ENCODE data around the gene LAMA4. TPM values are rescaled to one million over a fixed set of nuclear protein-coding genes. Genes with fewer than 3 reads are reported as not detected.

Gene LAMA4
- total and polyA plus RNA-seq, 3 donors from 2014 or later = 37.6 to 61.0 (median 49.2) TPM

GRCh38 chr6:112180095-112180820 lies 74.1 kb downstream of the LAMA4 start:
- 64 to 71% methylated on average over 6 of the region's 6 CpGs for WGBS, 2 donors
- peak; percentile 27 for DNase-seq
- Histone ChIP-seq H3K27me3 (no peaks in the 10 kb centered on the region), H3K36me3 (ENCODE audit: low read depth, missing control alignments) (no peaks in the 10 kb centered on the region), H3K4me3 (no peak overlapping the region), H3K27ac (no peak overlapping the region), H3K9me3 (no peaks in the 10 kb centered on the region), H3K4me1 (no peaks in the 10 kb centered on the region)
- TF ChIP-seq CTCF (IDR thresholded peaks at IDR 0.05) (peak; percentile 46 to 57 (median 54)), POLR2A (IDR thresholded peaks at IDR 0.05) (no peak)
- intact Hi-C loops (cut with DNase I; ENCODE audit: low total_unique reads) = loop anchor here (10.0 kb wide), 1 partner anchor 115 kb away; no protein-coding TSS in a partner anchor

GRCh38 chr6:112179631-112180030 lies 74.7 kb downstream of the LAMA4 start:
- 85 to 87% methylated on average over 3 of the region's 3 CpGs for WGBS, 2 donors
- no peak for TF ChIP-seq CTCF (IDR thresholded peaks at IDR 0.05)
- no peak for TF ChIP-seq POLR2A (IDR thresholded peaks at IDR 0.05)
- intact Hi-C loops (cut with DNase I; ENCODE audit: low total_unique reads) = loop anchor here (10.0 kb wide), 1 partner anchor 115 kb away; no protein-coding TSS in a partner anchor
- Histone ChIP-seq H3K4me3 (no peak overlapping the region), H3K4me1 (no peaks in the 10 kb centered on the region), H3K9me3 (no peaks in the 10 kb centered on the region), H3K27me3 (no peaks in the 10 kb centered on the region), H3K27ac (no peak overlapping the region), H3K36me3 (ENCODE audit: low read depth, missing control alignments) (no peaks in the 10 kb centered on the region)
- no peak for DNase-seq

DNA sequence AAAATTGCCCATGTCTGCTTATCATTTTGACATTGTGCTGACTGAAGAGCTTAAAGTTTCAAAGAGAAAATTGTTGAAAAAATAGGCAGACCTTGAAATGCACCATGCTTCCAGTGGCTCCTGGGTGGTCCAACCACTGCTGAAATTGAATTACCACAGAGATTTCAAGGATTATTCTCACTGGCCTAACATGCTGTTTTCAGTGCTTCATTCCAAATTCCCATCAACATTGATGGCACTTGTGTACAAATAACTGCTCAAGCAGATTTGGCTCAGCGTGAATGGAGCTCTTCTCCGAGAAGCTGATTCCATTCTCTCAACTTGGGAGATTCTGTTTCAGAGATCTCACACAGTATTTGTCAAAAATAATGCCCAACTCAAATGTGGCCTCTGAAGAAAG lies 75.5 kb downstream of the LAMA4 start:
- no peak overlapping the region for H3K27ac ChIP-seq
- WGBS, 2 donors = 52 to 82% methylated on average over 2 of the region's 2 CpGs
- H3K4me3 ChIP-seq = no peak overlapping the region
- DNase-seq = no peak
- H3K27me3 ChIP-seq = no peaks in the 10 kb centered on the region
- no peaks in the 10 kb centered on the region for H3K4me1 ChIP-seq
- H3K36me3 ChIP-seq (ENCODE audit: low read depth, missing control alignments) = no peaks in the 10 kb centered on the region
- TF ChIP-seq POLR2A (IDR thresholded peaks at IDR 0.05) (no peak), CTCF (IDR thresholded peaks at IDR 0.05) (no peak)
- no peaks in the 10 kb centered on the region for H3K9me3 ChIP-seq
- intact Hi-C loops (cut with DNase I; ENCODE audit: low total_unique reads) = no loop called here

DNA sequence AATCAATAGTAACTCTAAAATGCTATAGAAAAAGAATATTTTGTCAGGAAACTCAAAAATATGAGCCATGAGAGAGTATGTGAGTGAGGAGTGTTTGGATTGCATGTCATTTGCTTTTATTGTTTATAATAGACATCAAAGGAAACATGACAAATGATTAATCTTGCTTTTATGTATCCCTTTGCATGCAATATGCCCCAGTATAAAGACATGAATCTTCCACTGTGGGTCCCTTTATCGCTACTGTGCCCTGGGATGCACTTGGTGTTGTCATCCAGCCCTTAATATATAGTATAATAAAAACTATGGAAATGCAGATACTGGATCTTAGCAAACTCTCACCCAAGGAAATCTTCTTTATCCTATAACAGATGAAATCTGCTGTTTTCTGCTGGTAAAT lies 77.3 kb downstream of the LAMA4 start:
- TF ChIP-seq POLR2A (IDR thresholded peaks at IDR 0.05) (no peak), CTCF (IDR thresholded peaks at IDR 0.05) (no peak)
- H3K9me3 ChIP-seq = no peaks in the 10 kb centered on the region
- no peak overlapping the region for H3K27ac ChIP-seq
- intact Hi-C loops (cut with DNase I; ENCODE audit: low total_unique reads) = no loop called here
- 93 to 96% methylated on average over 1 of the region's 1 CpG for WGBS, 2 donors
- no peaks in the 10 kb centered on the region for H3K4me1 ChIP-seq
- no peaks in the 10 kb centered on the region for H3K27me3 ChIP-seq
- H3K36me3 ChIP-seq (ENCODE audit: low read depth, missing control alignments) = no peaks in the 10 kb centered on the region
- no peak for DNase-seq
- H3K4me3 ChIP-seq = no peak overlapping the region

- Histone ChIP-seq H3K27ac (no peak overlapping the region), H3K9me3 (no peaks in the 10 kb centered on the region), H3K27me3 (no peaks in the 10 kb centered on the region), H3K36me3 (ENCODE audit: low read depth, missing control alignments) (no peaks in the 10 kb centered on the region), H3K4me3 (no peak overlapping the region), H3K4me1 (no peaks in the 10 kb centered on the region)
- DNase-seq = no peak
- intact Hi-C loops (cut with DNase I; ENCODE audit: low total_unique reads) = no loop called here
- TF ChIP-seq POLR2A (IDR thresholded peaks at IDR 0.05) = no peak
- no peak for TF ChIP-seq CTCF (IDR thresholded peaks at IDR 0.05)
- 69 to 71% methylated on average over 4 of the region's 4 CpGs for WGBS, 2 donors
These were observed 78.2 kb downstream of the LAMA4 start for GRCh38 chr6:112176175-112176574.

Measured in testis (tissue), 3 donors.